Measurements from ENCODE around the gene REN. TPM values are rescaled to one million over a fixed set of nuclear protein-coding genes. Genes with fewer than 3 reads are reported as not detected.

The REN gene
- total RNA-seq, 1 donor from 2014 or later, result 0.59 TPM

DNA sequence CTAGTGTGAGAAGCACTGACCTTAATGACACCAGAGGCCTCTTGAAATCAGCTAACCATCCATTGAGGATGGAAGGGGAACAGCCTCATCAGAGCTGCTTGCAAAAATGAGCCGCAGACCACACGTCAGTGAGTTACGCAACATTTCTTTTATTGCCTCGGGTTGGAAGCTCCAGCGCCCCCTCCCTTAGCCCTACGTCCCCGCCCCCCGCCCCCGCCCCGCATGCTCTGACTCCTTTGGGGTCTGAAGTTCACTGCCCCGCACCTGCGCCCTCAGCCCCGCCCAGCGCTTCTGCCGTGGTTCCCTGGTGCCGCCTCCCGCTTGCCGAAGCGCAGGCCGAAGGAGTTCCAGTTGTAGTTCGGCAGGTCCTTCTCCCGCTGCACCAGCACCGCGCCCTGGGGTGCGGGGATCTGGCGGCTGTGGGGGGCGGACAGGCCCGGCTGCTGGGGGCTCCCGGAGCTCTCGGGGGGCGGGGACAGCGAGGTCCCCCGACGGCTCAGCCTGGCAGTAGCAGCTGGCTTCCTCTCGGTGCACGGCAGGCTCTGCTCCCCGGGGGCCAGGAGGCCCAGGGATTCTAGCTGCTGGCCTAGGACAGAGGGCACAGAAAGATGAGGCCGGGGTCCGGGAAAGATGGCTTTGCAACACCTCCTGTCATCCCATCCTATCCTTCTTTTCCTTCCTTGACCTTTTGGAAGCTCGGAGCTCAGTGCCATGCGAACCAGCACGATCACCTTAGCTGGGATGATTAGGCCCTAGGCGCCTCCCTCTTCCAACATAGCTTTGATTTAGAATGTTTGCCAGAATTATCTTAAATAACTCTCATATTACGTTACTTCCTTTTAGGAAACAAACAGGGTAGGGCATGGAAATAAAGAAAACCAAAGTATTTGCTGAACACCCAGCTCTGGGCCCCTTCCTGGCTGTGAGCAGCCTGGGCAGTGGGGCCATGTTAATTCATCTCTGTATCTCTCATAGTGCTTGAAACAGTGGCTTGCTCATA, 24.4 kb upstream of the REN start:
- Histone ChIP-seq H3K27me3 (ENCODE audit: low read depth) (peaks cover 50% of the 10 kb centered on the region), H3K9me3 (no peaks in the 10 kb centered on the region), H3K27ac (no peak overlapping the region), H3K4me3 (peak overlapping the region; percentile 30), H3K4me1 (peaks cover 11% of the 10 kb centered on the region), H3K36me3 (no peaks in the 10 kb centered on the region)
- ATAC-seq (peak; percentile 41 to 57), DNase-seq (no peak)
- intact Hi-C loops (cut with DNase I), result no loop called here
- TF ChIP-seq, protein P1, sequence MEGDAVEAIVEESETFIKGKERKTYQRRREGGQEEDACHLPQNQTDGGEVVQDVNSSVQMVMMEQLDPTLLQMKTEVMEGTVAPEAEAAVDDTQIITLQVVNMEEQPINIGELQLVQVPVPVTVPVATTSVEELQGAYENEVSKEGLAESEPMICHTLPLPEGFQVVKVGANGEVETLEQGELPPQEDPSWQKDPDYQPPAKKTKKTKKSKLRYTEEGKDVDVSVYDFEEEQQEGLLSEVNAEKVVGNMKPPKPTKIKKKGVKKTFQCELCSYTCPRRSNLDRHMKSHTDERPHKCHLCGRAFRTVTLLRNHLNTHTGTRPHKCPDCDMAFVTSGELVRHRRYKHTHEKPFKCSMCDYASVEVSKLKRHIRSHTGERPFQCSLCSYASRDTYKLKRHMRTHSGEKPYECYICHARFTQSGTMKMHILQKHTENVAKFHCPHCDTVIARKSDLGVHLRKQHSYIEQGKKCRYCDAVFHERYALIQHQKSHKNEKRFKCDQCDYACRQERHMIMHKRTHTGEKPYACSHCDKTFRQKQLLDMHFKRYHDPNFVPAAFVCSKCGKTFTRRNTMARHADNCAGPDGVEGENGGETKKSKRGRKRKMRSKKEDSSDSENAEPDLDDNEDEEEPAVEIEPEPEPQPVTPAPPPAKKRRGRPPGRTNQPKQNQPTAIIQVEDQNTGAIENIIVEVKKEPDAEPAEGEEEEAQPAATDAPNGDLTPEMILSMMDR (IDR thresholded peaks at IDR 0.05), result no peak

DNA sequence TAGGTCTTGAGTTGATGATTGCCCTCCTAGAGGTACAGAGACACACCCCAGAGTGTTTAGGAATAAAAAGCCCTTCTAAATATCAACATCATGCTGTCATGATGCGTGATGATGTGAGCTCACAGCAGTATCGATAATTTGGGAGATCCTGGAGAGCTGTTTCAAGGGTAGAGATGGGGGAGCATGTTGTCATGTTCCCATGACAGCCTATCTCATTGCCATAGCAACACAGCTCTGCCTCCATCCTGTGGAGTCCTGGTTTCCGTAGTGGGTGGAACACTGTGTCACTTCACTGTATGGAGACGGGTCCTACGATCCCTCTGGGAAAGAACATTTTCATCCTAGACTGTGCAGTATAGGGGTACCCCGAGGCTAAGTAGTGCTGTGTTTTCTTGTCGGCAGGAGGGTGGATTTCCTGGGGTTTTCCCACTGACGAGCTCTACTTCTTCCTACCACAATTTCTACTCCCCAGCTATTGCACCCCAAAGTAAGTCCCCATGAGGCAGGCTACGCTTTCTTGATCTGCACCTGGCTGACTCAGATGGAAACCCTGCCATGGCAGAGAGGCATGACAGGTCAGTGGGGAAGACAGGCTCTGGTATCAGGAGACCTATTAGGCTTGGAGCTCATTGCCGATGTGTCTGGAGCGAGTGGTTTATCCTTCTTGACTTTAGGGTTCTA, 23.0 kb upstream of the REN start:
- ATAC-seq (no peak), DNase-seq (no peak)
- intact Hi-C loops (cut with DNase I), result no loop called here
- Histone ChIP-seq H3K4me1 (peaks cover 11% of the 10 kb centered on the region), H3K27me3 (ENCODE audit: low read depth) (peaks cover 50% of the 10 kb centered on the region), H3K9me3 (no peaks in the 10 kb centered on the region), H3K27ac (no peak overlapping the region), H3K4me3 (no peak overlapping the region), H3K36me3 (no peaks in the 10 kb centered on the region)
- TF ChIP-seq, protein P1 (IDR thresholded peaks at IDR 0.05), result no peak

DNA sequence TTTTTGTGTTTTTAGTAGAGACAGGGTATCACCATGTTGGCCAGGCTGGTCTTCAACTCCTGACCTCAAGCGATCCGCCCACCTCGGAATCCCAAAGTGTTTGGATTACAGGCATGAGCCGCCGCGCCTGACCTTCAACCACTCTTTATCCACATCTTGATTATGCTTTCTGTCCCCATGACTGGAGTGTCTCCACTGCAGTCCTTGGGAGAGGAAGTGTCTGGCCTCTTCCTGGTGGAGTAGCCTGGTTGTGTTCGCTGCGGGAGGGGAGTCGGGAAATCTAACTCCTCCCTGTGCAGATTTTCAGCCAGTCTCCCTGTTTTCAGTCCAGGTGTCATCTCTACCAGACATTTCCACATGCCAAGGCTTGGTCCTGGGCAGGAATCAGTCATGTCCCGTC, 20.5 kb upstream of the REN start:
- ATAC-seq, result no peak
- H3K27me3 ChIP-seq (ENCODE audit: low read depth), result peaks cover 46% of the 10 kb centered on the region

DNA sequence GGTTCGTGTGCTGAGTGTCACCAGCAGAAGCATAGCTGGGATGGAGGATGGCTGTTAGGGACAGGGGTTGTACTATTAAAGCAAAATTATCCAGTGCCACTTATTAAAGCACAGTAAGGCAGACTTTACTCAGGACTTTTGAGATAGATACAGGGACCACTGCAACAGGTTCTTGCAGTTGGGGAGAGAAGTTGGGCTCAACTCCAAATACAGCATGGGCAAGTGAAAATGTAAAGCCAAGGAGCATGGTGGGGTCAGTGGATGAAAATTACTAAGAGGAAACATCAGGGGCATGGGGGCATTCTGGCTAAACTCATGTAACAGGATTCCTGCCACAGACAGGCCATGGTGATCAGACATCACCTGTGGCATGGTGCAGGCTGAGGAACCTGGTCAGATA, 15.0 kb upstream of the REN start:
- H3K4me3 ChIP-seq, result no peak overlapping the region
- no peaks in the 10 kb centered on the region for H3K4me1 ChIP-seq
- H3K27me3 ChIP-seq (ENCODE audit: low read depth), result peaks cover 10% of the 10 kb centered on the region
- ATAC-seq (no peak), DNase-seq (no peak)
- intact Hi-C loops (cut with DNase I), result no loop called here
- no peaks in the 10 kb centered on the region for H3K36me3 ChIP-seq
- no peak overlapping the region for H3K27ac ChIP-seq
- TF ChIP-seq, protein P1 (IDR thresholded peaks at IDR 0.05), result no peak
- no peaks in the 10 kb centered on the region for H3K9me3 ChIP-seq

More for the DNA sequence above, 20.5 kb upstream of the REN start:
- intact Hi-C loops (cut with DNase I), result no loop called here
- TF ChIP-seq, protein P1 (IDR thresholded peaks at IDR 0.05), result no peak
- Histone ChIP-seq H3K4me3 (no peak overlapping the region), H3K9me3 (no peaks in the 10 kb centered on the region), H3K27ac (no peak overlapping the region), H3K36me3 (no peaks in the 10 kb centered on the region), H3K4me1 (peaks cover 11% of the 10 kb centered on the region)
- no peak for DNase-seq

DNA sequence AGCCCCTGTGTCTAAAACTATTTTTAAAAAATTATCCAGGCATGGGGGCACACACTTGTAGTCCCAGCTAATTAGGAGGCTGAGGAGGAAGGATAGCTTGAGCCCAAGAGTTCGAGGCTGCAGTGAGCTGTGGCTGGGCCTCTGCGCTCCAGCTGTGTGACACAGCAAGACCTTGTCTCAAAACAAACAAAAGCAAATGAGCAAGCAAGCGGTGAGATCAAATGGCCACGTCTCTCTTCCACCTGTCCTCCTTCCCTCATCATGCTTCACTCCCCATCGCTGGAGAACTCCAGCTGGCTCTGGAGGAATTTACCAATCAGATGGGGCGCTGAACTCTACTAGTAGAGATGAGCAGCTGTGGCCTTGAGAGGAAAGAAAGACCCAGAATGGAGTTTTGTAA, 14.0 kb upstream of the REN start:
- peak; percentile 4 for DNase-seq
- no peak for ATAC-seq
- Histone ChIP-seq H3K36me3 (no peaks in the 10 kb centered on the region), H3K4me1 (no peaks in the 10 kb centered on the region), H3K27ac (no peak overlapping the region), H3K4me3 (no peak overlapping the region), H3K9me3 (no peaks in the 10 kb centered on the region), H3K27me3 (ENCODE audit: low read depth) (peaks cover 8% of the 10 kb centered on the region)
- intact Hi-C loops (cut with DNase I), result no loop called here
- TF ChIP-seq, protein P1 (IDR thresholded peaks at IDR 0.05), result no peak
